GM12874 (cell line): ENCODE results near the gene NDRG2.

ENCODE experiments used
- TF ChIP-seq, protein P1 (sequence below): IDR thresholded peaks from 2 replicates; pipeline ENCODE4 v1.5.1; 2011; ENCODE audit warnings: low read depth, mild to moderate bottlenecking, control low read depth, low read length, moderate library complexity; ENCODE audit not compliant: insufficient read depth

Gene NDRG2

DNA sequence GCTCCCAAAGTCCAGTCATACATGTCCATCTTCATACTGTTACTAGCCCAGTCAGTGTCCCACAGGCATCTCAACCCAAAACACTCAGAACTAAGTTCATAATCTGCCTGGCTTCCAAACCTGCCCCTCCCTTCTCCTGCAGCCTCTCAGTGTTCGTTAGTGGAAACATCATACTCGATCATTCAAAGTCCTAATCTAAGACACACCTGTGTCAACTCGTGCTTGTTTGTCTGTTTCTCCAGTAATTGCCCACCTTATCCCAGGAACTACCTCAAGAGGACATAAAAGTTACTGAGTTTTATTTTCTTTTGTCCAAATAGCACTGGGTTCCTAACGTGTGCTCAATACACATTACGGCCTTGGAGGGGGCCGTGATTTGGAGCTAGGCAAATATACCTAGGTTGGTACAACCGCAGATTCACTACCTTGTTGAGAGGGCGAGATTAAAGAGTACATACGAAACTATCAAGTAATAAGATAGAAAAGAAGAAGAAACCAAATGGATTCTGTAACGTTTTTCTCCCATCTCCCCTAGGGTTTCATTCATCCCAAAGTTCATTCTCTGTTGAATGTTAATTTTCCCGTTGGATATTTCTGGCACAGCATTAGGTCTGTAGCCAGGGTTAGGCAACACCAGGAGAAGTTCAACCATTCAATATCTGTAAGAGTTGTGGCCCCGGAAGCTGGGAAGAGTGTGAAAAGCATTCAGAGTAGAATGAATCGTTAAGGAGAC is 35.9 kb upstream of the NDRG2 start:
- TF ChIP-seq, protein P1, sequence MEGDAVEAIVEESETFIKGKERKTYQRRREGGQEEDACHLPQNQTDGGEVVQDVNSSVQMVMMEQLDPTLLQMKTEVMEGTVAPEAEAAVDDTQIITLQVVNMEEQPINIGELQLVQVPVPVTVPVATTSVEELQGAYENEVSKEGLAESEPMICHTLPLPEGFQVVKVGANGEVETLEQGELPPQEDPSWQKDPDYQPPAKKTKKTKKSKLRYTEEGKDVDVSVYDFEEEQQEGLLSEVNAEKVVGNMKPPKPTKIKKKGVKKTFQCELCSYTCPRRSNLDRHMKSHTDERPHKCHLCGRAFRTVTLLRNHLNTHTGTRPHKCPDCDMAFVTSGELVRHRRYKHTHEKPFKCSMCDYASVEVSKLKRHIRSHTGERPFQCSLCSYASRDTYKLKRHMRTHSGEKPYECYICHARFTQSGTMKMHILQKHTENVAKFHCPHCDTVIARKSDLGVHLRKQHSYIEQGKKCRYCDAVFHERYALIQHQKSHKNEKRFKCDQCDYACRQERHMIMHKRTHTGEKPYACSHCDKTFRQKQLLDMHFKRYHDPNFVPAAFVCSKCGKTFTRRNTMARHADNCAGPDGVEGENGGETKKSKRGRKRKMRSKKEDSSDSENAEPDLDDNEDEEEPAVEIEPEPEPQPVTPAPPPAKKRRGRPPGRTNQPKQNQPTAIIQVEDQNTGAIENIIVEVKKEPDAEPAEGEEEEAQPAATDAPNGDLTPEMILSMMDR: no peak

DNA sequence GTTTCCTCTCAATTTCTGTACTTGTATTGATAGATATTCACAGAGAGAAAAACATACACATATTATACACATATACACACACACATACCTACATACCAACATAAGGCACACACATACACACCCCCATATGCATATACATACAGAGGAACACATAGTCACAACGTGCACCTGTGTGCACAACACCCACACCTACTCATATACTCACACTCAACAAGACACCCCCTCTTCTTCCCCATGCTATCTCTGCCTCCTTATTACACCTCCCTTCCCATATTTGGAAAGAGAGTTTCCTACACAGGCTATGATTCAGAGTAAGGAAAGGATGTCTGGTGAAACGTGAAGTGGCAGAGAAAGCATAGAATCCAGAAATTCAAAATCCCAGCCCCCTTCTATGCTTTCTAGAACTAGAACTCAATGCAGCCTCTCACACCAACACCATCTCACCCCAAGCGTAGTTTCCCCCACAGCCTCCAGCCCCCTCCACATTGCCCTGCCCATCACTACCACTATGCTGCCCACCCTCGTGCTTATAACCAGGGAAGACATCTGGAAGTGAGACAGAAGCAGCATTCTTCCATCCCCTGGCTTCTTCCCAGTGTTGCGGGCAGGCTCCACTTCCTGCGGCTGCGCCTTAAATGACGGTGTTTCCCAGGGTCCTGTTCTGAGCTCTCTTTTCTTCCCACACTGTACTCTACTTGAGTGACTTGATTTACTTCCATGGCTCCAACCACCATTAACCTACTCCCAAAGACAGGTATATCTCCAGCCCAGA is 35.2 kb upstream of the NDRG2 start:
- TF ChIP-seq, protein P1: no peak

DNA sequence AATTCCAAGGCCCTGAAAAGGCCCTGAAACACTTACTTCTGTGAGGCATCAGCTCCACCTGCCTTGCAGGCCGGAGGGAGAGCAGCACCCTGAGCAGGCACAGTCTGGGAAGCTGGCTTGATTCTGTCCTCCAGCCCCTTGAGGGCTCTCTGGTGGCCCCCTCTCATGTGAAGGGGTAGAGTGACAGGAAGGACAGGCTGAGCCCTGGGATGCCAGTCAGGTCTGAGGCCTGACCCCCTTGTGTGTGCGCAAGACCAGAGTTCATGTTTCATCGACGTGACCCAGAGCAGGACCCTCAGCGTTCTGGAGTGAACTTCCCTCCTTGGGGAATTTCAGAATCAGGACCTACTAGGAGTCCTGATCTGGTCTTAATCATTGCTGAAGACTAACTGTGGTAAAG is 34.0 kb upstream of the NDRG2 start:
- TF ChIP-seq, protein P1: no peak

DNA sequence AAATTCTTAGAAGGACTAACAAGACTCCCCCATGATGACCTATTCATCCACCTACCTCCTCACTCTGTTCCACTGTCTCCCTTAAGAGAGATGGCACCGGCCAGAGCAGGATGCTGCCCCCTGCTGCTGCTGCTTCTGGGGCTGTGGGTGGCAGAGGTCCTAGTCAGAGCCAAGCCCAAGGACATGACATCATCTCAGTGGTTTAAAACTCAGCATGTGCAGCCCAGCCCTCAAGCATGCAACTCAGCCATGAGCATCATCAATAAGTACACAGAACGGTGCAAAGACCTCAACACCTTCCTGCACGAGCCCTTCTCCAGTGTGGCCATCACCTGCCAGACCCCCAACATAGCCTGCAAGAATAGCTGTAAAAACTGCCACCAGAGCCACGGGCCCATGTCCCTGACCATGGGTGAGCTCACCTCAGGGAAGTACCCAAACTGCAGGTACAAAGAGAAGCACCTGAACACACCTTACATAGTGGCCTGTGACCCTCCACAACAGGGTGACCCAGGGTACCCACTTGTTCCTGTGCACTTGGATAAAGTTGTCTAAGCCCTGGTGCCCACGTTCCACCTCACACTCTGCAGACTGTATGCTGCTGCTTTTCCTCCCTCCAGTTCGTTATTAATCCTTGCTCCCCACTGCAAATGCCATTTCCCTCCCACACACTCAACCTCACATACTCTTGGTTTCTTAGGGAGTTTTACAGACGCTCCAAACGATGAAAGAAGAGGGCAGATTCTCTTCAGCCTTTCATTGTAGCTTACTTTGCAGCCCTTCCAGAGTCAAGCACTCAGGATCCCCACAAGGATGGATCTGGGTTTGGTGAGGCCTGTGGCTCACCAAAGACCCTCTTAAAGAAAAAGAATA is 33.2 kb upstream of the NDRG2 start, which contains the start of gene RNASE8:
TSS of gene RNASE8 (plus strand) at position 20 of the 873 bp plus-strand sequence. CDS start at position 91, 71 bp downstream.
- TF ChIP-seq, protein P1: no peak

DNA sequence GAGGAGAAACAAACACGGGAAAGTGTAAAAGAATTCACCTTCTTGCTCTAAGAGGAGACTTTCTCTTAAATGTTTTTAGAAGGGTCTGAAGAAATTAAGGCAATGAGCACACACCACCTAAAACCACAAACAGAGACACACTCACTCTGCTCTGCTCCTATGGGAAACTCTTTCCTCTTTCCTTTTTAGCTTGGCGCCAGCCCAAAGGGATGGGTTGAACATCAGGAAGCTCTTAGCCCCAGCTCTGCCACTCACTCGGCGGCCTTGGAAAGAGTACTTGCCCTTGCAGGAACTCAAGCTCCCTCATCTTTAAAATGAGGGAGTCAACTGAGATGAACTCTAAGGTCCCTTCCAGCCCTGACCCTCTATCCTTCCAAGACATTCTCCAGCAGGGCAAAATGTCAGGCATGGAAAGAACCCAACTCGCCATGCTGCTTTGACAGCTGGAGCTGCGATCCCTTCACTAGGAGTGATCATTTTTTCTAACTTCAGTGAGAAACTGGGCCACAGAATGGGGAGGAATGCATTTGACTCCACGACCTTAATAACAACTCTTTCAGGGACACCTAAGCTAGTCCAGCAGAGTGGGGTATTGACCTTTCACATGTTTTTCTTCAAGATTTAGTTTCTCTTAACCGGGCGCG is 31.8 kb upstream of the NDRG2 start:
- TF ChIP-seq, protein P1: no peak

DNA sequence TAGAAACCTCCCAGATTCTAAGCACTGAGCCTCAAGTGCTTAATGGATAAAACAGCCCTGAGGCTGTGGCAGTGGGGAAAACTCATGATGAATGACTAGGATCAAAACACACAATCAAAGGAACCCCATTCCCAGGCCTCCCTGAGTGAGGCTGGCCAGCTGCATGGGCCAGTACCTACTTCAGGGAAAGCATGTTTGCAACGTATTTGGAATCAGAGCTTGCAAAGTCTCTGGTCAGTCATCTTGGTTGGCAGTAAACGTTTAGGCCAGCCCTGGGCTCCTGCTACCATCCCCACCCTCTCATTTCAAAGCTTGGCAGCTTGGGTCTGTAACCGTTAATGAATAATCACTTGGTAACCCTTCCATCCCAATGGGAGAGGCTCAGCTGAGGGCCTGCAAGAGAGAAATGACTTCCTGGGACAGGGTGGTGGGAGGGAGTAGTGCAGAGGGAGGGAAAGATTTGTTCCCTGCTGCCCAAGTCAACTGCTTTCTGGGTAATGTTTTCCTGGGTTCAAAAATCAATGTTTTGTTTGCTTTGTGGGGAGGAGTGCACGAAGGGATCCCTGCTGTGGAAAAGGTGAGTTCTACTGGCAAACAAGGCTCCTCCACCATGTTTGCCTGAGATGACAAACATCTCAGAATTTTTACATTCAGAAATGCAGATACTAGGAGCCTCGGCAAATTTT is 30.7 kb upstream of the NDRG2 start:
- TF ChIP-seq, protein P1: no peak
